RWPE1 (cell line): ENCODE data around the gene GOLT1A.
A peak's percentile ranks its signal among the peaks of the same experiment; 100 is the strongest.

Source experiments
- CTCF ChIA-PET: fragments of 350-600 bp; sonication (Branson Sonifier 250); formaldehyde crosslinking; extraction: SDS; loops from one replicate; lab custom pipeline; 2021; lab: Yijun Ruan, JAX
- POLR2A ChIA-PET: fragments of 400-600 bp; formaldehyde crosslinking; extraction: SDS; loops from one replicate; lab custom pipeline; 2020; ENCODE audit warnings: antibody characterized with exemption; ENCODE audit not compliant: low non-redundant PET; lab: Yijun Ruan, JAX
- DNase-seq: peaks from one replicate; pipeline ENCODE4 v3.0.0; 2012; ENCODE audit warnings: low spot score
- H3K27ac ChIP-seq: fragments of 450-650 bp; 2 replicates; pipeline ENCODE4 v1.5.1; 2017
- CTCF ChIP-seq: fragments of 450-650 bp; conservative IDR thresholded peaks from 2 replicates; pipeline ENCODE4 v1.5.1; 2017; ENCODE audit warnings: low read depth, mild to moderate bottlenecking

Gene GOLT1A

GRCh38 chr1:204174958-204175357 is 38.8 kb downstream of the GOLT1A start:
- ChIA-PET CTCF (interaction anchor here (0.6 to 4.7 kb wide), 6 partner anchors 12 to 588 kb away, joined by 3 to 29 read pairs (median 6); no protein-coding TSS in a partner anchor), POLR2A (no interaction called here)
- no peak for TF ChIP-seq CTCF
- DNase-seq, result peak; percentile 73
- no peak overlapping the region for H3K27ac ChIP-seq

GRCh38 chr1:204172404-204173029 is 41.3 kb downstream of the GOLT1A start:
- H3K27ac ChIP-seq, result no peak overlapping the region
- POLR2A ChIA-PET, result no interaction called here
- DNase-seq, result no peak
- TF ChIP-seq CTCF, result no peak
- CTCF ChIA-PET, result interaction anchor here (0.6 to 4.7 kb wide), 8 partner anchors 10 to 826 kb away, joined by 3 to 29 read pairs (median 4); no protein-coding TSS in a partner anchor

DNA sequence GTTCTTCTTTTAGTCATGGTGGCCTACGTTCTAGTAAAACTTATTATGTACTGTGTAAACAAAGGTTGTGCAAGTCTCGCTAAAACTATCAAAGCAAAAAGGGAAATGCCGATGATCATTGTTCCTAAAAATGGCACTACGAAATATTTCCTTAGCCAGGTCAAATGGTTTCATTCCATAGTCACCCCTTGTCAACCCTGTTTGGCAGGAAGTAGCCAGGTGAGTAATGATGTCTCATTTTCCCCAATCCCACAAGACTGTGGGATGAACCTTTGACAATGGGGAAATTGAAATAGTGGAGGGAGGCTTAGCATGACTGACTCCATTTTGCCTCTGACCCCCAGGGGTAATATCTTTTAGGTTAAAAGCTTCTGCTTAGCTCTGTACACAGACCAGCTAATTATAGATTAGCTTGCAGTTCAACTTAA is 42.0 kb downstream of the GOLT1A start:
- DNase-seq, result peak; percentile 98
- no peak overlapping the region for H3K27ac ChIP-seq
- POLR2A ChIA-PET, result no interaction called here

DNA sequence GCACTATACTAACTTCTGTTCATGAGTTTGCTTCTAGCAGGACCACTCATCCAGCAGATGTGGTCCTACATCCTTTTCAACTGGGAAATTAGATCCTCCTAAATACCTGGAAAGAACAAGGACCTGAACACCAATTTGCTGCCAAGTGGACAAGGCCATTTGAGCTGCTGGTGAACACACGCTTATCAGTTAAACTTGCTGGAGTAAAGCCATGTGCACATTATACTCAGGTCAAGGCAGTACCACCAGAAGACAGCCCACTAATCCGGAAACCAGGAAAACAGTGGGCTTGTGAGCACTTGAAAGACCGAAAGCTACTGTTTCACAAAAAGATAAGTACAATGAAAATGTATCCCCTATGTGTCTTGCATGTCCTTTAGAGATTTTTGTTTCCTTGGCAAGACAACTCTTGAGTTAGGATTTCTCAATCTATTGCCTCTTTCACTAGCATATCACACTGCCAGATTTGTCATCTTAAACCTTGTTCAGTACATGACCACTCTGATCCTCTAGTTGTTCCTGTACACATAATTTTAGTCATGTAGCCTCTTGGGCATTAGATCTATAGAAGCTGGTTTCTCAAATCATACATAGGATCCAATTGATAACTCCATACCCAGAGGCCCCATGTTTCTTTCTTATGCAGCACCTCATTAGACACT is 43.2 kb downstream of the GOLT1A start:
- H3K27ac ChIP-seq, result no peak overlapping the region
- no peak for TF ChIP-seq CTCF
- CTCF ChIA-PET, result interaction anchor here (0.7 to 4.7 kb wide), 2 partner anchors 8 to 307 kb away, joined by 3 to 29 read pairs; no protein-coding TSS in a partner anchor
- POLR2A ChIA-PET, result interaction anchor here (0.9 kb wide), 1 partner anchor 28 kb away, joined by 3 read pairs; no protein-coding TSS in a partner anchor
- no peak for DNase-seq

More for the DNA sequence above, 42.0 kb downstream of the GOLT1A start:
- TF ChIP-seq CTCF, result no peak
- CTCF ChIA-PET, result interaction anchor here (0.6 to 4.7 kb wide), 5 partner anchors 9 to 306 kb away, joined by 3 to 29 read pairs (median 7); no protein-coding TSS in a partner anchor

- ChIA-PET CTCF (interaction anchor here (0.9 to 1.0 kb wide), 2 partner anchors 29 to 37 kb away, joined by 3 to 4 read pairs; no protein-coding TSS in a partner anchor), POLR2A (interaction anchor here (0.9 kb wide), 1 partner anchor 29 kb away, joined by 3 read pairs; no protein-coding TSS in a partner anchor)
- no peak for TF ChIP-seq CTCF
- H3K27ac ChIP-seq, result no peak overlapping the region
- no peak for DNase-seq
These were observed 43.9 kb downstream of the GOLT1A start for GRCh38 chr1:204169858-204170257.

DNA sequence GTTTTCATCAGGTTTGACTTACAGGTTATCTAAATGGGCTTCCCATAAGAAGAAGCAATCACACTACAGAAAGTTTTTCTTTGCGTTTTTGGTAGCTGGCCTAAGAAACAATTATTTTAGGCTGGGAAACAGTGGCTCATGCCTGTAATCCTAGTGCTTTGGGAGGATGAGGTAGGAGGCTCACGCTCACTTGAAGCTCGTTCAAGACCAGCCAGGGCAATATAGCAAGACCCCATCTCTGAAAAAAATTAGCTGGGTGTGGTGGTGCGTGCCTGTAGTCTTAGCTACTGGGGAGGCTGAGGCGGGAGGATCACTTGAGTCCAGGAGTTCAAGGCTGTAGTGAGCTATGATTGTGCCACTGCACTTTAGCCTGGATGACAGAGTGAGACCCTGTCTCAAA is 46.1 kb downstream of the GOLT1A start:
- no peak for TF ChIP-seq CTCF
- no peak overlapping the region for H3K27ac ChIP-seq
- ChIA-PET CTCF (interaction anchor here (0.6 to 7.0 kb wide), 9 partner anchors 13 to 1559 kb away, joined by 3 to 101 read pairs (median 6); partner anchors contain the start of genes ETNK2 and PLEKHA6), POLR2A (no interaction called here)
- no peak for DNase-seq
